Panc1 (cell line): Measurements from ENCODE around the gene HDLBP.

Experiments used
- CTCF ChIP-seq: fragments of 450-650 bp; IDR thresholded peaks from 2 replicates; pipeline ENCODE4 v1.5.1; 2017; ENCODE audit warnings: mild to moderate bottlenecking
- POLR2AphosphoS5 ChIP-seq: IDR thresholded peaks from 2 replicates; pipeline ENCODE4 v1.6.1; 2012; ENCODE audit warnings: mild to moderate bottlenecking, low read depth, low read length, moderate library complexity
- REST ChIP-seq, 2 experiments: IDR thresholded peaks; 2 replicates each; pipeline ENCODE4 v1.6.1; 2011 to 2012; ENCODE audit warnings: low read depth in 2 of 2, control low read depth in 1 of 2, low read length in 1 of 2, mild to moderate bottlenecking in 1 of 2, moderate library complexity in 1 of 2; ENCODE audit not compliant: insufficient read depth in 1 of 2
- TCF7L2 ChIP-seq: IDR thresholded peaks from 2 replicates; pipeline ENCODE4 v1.6.1; 2011; ENCODE audit warnings: mild to moderate bottlenecking, low read depth, low read length, inconsistent platforms

DNA sequence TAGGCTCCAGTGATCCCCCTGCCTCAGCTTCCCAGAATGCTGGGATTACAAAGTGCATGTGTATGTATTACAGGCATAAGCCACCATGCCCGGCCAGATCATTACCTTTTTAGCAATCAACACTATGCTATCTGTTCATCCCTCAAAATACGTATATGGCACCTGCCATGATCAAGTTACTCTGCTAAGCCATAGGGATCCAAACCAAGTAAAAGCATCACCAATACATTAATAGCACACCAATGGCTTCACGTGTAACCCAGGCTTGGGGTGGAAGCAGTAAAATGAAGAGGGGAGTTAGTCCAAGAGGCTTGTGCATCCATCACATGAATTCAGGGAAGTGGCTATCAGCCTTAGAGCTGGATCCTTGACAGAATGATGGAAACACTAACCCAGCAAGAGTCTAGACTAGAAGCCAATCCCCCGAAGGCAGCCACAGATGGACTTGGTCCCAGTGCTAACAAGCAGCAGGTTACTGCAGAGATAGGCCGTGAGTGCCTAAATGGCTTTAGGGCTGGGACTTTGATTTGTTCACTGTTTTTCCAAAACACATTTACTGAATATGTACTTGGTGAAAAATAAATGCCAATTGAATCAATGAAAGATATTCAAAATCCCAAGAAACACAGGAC is 11.3 kb downstream of the HDLBP start:
- TF ChIP-seq CTCF (no peak), REST (IDR thresholded peaks at IDR 0.05; ENCODE audit: insufficient read depth in 1 of 2, low read depth in 2 of 2, low read length in 1 of 2) (no peak), POLR2AphosphoS5 (no peak), TCF7L2 (no peak)
